ENCODE measurements around the gene GYPE.
"Not testable (repeated sequence)": the region's sequence is repeated elsewhere in the genome, so short reads cannot be mapped to it uniquely, and the experiment has no call there.

GRCh38 chr4:143869925-143870324 is 35.4 kb downstream of the GYPE start:
- TF ChIP-seq, protein P1, sequence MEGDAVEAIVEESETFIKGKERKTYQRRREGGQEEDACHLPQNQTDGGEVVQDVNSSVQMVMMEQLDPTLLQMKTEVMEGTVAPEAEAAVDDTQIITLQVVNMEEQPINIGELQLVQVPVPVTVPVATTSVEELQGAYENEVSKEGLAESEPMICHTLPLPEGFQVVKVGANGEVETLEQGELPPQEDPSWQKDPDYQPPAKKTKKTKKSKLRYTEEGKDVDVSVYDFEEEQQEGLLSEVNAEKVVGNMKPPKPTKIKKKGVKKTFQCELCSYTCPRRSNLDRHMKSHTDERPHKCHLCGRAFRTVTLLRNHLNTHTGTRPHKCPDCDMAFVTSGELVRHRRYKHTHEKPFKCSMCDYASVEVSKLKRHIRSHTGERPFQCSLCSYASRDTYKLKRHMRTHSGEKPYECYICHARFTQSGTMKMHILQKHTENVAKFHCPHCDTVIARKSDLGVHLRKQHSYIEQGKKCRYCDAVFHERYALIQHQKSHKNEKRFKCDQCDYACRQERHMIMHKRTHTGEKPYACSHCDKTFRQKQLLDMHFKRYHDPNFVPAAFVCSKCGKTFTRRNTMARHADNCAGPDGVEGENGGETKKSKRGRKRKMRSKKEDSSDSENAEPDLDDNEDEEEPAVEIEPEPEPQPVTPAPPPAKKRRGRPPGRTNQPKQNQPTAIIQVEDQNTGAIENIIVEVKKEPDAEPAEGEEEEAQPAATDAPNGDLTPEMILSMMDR (conservative IDR thresholded peaks at IDR 0.05), result not testable (repeated sequence)
- TF ChIP-seq ZFX (IDR thresholded peaks at IDR 0.05), result not testable (repeated sequence)

Data from C4-2B (cell line).